Tibial artery (tissue), 4 donors: ENCODE measurements around the gene ZBTB17.

Experiments used
- DNase-seq, 2 donors: peaks; one replicate each; pipeline ENCODE4 v3.0.0-alpha.2; 2019
- H3K27ac ChIP-seq, 2 donors: fragments of 200-600 bp; sonication (generic) in 1 of 2; 1 replicate in 1 of 2; 2 replicates in 1 of 2; pipeline ENCODE4 v1.5.1; 2018 to 2019; ENCODE audit warnings: mild to moderate bottlenecking in 1 of 2
- H3K27me3 ChIP-seq, 2 donors: fragments of 200-600 bp; sonication (generic) in 1 of 2; one replicate each; pipeline versions ENCODE4 v1.5.1 to v1.6.0; 2016 to 2019
- H3K36me3 ChIP-seq, 3 donors: fragments of 200-600 bp; sonication (generic) in 2 of 3; one replicate each; pipeline ENCODE4 v1.5.1; 2016 to 2019; ENCODE audit warnings: mild to moderate bottlenecking in 2 of 3
- H3K4me1 ChIP-seq, 4 donors: fragments of 200-600 bp; sonication (generic) in 2 of 4; 1 replicate in 3 of 4; 2 replicates in 1 of 4; pipeline ENCODE4 v1.5.1; 2016 to 2019
- H3K4me3 ChIP-seq, 2 donors: fragments of 200-600 bp; sonication (generic) in 1 of 2; 1 replicate in 1 of 2; 2 replicates in 1 of 2; pipeline ENCODE4 v1.5.1; 2018 to 2019; ENCODE audit warnings: mild to moderate bottlenecking in 2 of 2
- H3K9me3 ChIP-seq, 3 donors: fragments of 200-600 bp; sonication (generic) in 1 of 3; one replicate each; pipeline ENCODE4 v1.5.1; 2016 to 2019
- intact Hi-C: fragments of 100-400 bp; cut with DNase I; formaldehyde crosslinking; loops from one replicate; pipeline ENCODE4 v1.15.0; 2023; ENCODE audit warnings: low total_unique reads
- TF ChIP-seq, protein P1 (sequence below), 2 experiments: fragments of 200-600 bp in 1 of 2; fragments of 450-650 bp in 1 of 2; IDR thresholded peaks; one replicate each; pipeline ENCODE4 v1.5.1; 2017 to 2019; ENCODE audit warnings: antibody characterized with exemption in 2 of 2, mild to moderate bottlenecking in 1 of 2, moderate library complexity in 1 of 2

Gene ZBTB17

DNA sequence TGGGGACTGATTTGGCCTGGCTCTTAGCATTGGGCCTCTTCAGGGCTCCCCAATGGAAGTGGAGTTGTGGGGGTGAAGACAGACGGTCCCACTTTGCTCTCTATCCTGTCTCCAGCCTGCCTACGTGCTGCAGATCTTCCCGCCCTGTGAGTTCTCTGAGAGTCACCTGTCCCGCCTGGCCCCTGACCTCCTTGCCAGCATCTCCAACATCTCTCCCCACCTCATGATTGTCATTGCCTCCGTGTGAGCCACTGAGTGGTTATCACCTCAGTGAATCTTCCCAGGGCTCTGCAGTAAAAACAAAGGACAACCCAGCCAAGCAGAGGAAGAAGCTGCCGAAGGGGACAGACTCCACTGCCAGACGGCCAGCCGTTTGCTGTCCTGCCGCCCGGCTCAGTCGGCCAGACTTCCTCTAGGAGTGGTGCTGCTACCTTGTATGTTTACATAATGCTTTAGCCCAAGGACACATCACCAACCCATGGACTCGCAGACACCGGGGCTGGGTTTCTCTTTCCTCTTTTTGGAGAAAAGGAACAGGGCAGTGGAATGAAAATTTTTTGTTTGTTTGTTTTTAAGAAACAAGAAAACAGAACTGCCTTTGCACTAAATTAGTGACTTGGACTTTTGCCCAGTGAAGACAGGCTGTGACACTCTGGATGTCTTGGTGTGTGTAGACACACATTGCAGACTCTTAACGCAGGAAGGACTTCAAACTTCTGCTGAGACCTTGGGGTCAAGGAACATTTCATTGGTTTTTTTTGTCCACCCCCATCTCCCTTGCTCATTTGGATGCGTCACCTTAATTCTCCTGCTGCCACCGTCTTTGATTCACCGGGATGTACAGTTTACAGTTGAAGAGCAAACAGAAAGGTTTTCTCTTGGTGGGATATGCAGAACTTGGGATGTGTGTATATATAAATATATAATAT, 36.5 kb downstream of the ZBTB17 start:
- H3K4me1 ChIP-seq, result peaks cover 0 to 17% (median 6%) of the 10 kb centered on the region in 4 donors
- peak overlapping the region; percentile 34 to 59 for H3K27ac ChIP-seq
- no peak overlapping the region for H3K4me3 ChIP-seq
- no peaks in the 10 kb centered on the region for H3K27me3 ChIP-seq
- DNase-seq, result no peak
- intact Hi-C loops, result loop anchor here (10.0 kb wide), 1 partner anchor 45 kb away; no protein-coding TSS in a partner anchor
- TF ChIP-seq, protein P1, sequence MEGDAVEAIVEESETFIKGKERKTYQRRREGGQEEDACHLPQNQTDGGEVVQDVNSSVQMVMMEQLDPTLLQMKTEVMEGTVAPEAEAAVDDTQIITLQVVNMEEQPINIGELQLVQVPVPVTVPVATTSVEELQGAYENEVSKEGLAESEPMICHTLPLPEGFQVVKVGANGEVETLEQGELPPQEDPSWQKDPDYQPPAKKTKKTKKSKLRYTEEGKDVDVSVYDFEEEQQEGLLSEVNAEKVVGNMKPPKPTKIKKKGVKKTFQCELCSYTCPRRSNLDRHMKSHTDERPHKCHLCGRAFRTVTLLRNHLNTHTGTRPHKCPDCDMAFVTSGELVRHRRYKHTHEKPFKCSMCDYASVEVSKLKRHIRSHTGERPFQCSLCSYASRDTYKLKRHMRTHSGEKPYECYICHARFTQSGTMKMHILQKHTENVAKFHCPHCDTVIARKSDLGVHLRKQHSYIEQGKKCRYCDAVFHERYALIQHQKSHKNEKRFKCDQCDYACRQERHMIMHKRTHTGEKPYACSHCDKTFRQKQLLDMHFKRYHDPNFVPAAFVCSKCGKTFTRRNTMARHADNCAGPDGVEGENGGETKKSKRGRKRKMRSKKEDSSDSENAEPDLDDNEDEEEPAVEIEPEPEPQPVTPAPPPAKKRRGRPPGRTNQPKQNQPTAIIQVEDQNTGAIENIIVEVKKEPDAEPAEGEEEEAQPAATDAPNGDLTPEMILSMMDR (IDR thresholded peaks at IDR 0.05), result no peak
- peaks cover 93 to 100% (median 96%) of the 10 kb centered on the region in 3 donors for H3K36me3 ChIP-seq
- H3K9me3 ChIP-seq, result no peaks in the 10 kb centered on the region

- intact Hi-C loops, result no loop called here
- Histone ChIP-seq H3K27ac (peak overlapping the region; percentile 34 to 59), H3K36me3 (peaks cover 93 to 100% (median 96%) of the 10 kb centered on the region in 3 donors), H3K9me3 (no peaks in the 10 kb centered on the region), H3K27me3 (no peaks in the 10 kb centered on the region), H3K4me3 (no peak overlapping the region), H3K4me1 (peaks cover 0 to 17% (median 6%) of the 10 kb centered on the region in 4 donors)
- DNase-seq, result no peak
- TF ChIP-seq, protein P1 (IDR thresholded peaks at IDR 0.05), result no peak
These were observed 37.2 kb downstream of the ZBTB17 start for GRCh38 chr1:15938628-15939161.

GRCh38 chr1:15937706-15938168, 38.2 kb downstream of the ZBTB17 start:
- H3K27ac ChIP-seq, result peak overlapping the region; percentile 33 to 59
- H3K27me3 ChIP-seq, result no peaks in the 10 kb centered on the region
- no peaks in the 10 kb centered on the region for H3K9me3 ChIP-seq
- peaks cover 93 to 100% (median 96%) of the 10 kb centered on the region in 3 donors for H3K36me3 ChIP-seq
- intact Hi-C loops, result no loop called here
- DNase-seq, result no peak
- peaks cover 0 to 17% (median 6%) of the 10 kb centered on the region in 4 donors for H3K4me1 ChIP-seq
- no peak overlapping the region for H3K4me3 ChIP-seq
- TF ChIP-seq, protein P1 (IDR thresholded peaks at IDR 0.05), result no peak

GRCh38 chr1:15937146-15937545, 38.8 kb downstream of the ZBTB17 start:
- Histone ChIP-seq H3K4me1 (peaks cover 0 to 17% (median 6%) of the 10 kb centered on the region in 4 donors), H3K9me3 (no peaks in the 10 kb centered on the region), H3K27me3 (no peaks in the 10 kb centered on the region), H3K27ac (peak overlapping the region; percentile 33 to 59), H3K4me3 (no peak overlapping the region), H3K36me3 (peaks cover 93 to 100% (median 96%) of the 10 kb centered on the region in 3 donors)
- TF ChIP-seq, protein P1 (IDR thresholded peaks at IDR 0.05), result no peak
- intact Hi-C loops, result no loop called here
- no peak for DNase-seq

DNA sequence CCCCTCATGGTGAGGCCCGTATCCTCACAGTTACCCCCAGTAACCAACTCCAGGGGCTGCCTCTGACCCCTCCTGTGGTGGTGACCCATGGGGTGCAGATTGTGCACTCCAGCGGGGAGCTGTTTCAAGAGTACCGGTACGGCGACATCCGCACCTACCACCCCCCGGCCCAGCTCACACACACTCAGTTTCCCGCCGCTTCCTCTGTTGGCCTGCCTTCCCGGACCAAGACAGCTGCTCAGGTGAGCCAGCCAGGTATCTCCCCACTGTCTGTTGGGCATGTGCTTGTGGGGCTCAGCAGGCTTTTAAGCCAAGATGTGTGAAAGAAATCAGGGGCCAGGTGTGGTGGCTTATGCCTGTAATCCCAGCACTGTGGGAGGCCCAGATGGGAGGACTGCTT, 39.9 kb downstream of the ZBTB17 start:
- intact Hi-C loops, result no loop called here
- peaks cover 95 to 100% (median 96%) of the 10 kb centered on the region in 3 donors for H3K36me3 ChIP-seq

More for the DNA sequence above, 39.9 kb downstream of the ZBTB17 start:
- no peak for DNase-seq
- peaks cover 0 to 17% (median 6%) of the 10 kb centered on the region in 4 donors for H3K4me1 ChIP-seq
- H3K27ac ChIP-seq, result no peak overlapping the region
- H3K4me3 ChIP-seq, result no peak overlapping the region
- TF ChIP-seq, protein P1 (IDR thresholded peaks at IDR 0.05), result no peak
- H3K27me3 ChIP-seq, result no peaks in the 10 kb centered on the region
- no peaks in the 10 kb centered on the region for H3K9me3 ChIP-seq
